ENCODE measurements around the gene SLC41A3.

The SLC41A3 gene

DNA sequence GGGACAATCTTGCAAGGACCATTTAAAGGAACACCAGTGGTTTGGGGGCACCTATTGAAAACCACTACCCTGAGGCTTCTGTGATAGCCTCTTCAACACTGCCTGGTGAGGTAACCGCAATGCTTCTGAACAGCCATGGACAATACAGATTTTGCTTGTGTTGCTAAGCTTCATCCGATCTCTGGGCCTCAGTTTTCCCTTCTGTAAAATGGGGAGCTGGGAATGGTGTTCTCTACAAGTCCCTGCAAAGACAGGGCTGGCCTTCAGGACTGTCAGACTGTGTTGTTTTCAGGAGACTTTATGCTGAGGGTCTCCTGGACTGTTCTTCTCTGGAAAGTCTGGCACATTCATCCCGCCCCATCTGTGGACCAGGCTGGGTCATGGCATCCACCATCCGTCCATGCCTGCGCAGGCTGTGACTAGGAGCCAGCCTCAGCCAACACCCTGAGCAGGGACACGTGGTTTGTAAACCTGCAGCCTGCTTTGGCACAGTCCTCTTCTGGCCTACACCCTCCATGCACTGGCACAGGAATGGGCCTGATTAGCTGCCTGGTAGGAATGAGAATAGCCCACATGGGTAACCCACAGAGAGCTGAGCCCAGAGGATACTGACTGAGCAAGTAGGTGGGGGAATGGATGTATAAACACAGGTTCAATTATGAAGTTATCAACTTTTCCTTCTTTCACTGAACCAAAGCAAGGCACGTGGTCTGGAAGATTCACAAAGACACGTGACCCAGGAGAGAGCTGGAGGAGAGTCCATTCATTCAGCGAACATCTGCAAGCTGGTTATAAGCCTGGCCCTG lies 59.7 kb downstream of the SLC41A3 start:
- TF ChIP-seq, protein P1, sequence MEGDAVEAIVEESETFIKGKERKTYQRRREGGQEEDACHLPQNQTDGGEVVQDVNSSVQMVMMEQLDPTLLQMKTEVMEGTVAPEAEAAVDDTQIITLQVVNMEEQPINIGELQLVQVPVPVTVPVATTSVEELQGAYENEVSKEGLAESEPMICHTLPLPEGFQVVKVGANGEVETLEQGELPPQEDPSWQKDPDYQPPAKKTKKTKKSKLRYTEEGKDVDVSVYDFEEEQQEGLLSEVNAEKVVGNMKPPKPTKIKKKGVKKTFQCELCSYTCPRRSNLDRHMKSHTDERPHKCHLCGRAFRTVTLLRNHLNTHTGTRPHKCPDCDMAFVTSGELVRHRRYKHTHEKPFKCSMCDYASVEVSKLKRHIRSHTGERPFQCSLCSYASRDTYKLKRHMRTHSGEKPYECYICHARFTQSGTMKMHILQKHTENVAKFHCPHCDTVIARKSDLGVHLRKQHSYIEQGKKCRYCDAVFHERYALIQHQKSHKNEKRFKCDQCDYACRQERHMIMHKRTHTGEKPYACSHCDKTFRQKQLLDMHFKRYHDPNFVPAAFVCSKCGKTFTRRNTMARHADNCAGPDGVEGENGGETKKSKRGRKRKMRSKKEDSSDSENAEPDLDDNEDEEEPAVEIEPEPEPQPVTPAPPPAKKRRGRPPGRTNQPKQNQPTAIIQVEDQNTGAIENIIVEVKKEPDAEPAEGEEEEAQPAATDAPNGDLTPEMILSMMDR (IDR thresholded peaks at IDR 0.05; ENCODE audit: low read depth, low read length) = no peak
- no peak for DNase-seq (ENCODE audit: low read depth in 2 of 2)
- H3K4me3 ChIP-seq (replicated peaks in 1 of 2; ENCODE audit: low read depth in 2 of 2, low read length in 2 of 2) = no peak overlapping the region

DNA sequence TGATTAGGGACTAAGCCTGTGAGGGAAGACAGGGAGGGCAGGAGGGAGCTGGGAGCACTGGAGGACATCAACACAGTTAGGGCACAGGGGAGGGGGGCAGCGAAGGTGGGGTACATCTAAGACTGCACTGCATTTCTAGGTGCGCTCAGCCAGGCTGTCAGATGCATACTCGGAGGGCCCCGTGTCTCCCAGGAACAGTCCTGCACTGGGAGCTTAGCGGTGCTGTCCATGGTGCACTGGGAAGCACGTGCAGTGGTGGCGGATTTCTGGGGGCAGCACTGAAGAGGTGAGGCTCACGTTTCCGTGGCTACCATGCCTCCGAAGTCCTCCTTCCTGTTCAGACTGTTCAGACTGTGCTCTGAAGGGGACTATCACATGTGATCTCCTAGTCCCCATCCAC lies 60.5 kb downstream of the SLC41A3 start:
- TF ChIP-seq, protein P1 (IDR thresholded peaks at IDR 0.05; ENCODE audit: low read depth, low read length) = no peak
- DNase-seq (ENCODE audit: low read depth in 2 of 2) = no peak
- no peak overlapping the region for H3K4me3 ChIP-seq (replicated peaks in 1 of 2; ENCODE audit: low read depth in 2 of 2, low read length in 2 of 2)

DNA sequence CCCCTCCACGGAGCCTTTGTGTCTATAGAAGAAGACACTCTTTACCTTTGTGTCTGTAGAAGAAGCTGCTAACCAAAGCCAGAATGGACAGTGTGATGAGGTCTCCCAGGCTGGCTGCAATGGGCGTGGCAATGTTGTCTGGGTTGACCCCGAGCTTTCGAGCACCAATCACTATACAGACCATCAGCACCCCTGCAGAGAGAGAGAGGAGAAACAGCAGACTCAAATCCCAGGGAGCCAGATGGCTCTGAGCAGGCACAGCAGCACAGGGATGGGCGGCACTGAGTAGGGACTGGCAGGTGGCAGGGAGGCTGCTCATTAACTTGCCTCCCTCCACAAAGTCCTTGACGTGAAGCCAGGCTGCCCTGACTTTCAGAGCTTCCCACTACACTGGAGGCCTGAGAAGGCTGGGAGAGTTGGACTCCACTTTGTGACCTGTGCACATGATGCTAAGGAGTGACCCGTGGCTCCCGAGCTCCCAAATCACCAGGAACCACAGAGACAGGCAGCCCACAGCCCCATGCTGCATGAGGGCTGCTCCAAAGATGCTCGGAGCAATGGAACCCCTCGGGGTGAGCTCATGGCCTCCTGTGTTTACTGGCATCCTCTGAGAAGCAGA lies 61.1 kb downstream of the SLC41A3 start:
- TF ChIP-seq, protein P1 (IDR thresholded peaks at IDR 0.05; ENCODE audit: low read depth, low read length) = no peak
- DNase-seq (ENCODE audit: low read depth in 2 of 2) = no peak
- H3K4me3 ChIP-seq (replicated peaks in 1 of 2; ENCODE audit: low read depth in 2 of 2, low read length in 2 of 2) = no peak overlapping the region

DNA sequence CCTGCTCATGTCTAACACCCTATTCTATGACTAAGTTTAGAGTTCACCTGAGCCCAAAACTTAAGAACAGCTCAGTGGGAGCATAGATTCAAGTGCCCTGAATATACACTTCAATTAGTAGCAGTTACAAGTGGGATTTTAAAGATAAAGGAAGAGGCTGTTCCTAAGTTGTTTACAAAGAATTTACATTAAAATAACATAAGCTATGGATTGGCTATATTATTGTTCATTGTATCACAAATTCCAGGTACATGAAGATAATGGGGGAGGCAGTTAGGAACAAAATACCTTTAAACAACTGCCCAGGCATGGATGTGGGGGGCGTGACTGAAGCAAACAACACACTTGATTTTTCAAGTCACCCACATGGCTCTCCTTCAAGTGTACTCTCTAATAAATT lies 62.2 kb downstream of the SLC41A3 start:
- TF ChIP-seq, protein P1 (IDR thresholded peaks at IDR 0.05; ENCODE audit: low read depth, low read length) = no peak
- DNase-seq (ENCODE audit: low read depth in 2 of 2) = no peak
- no peak overlapping the region for H3K4me3 ChIP-seq (replicated peaks in 1 of 2; ENCODE audit: low read depth in 2 of 2, low read length in 2 of 2)

DNA sequence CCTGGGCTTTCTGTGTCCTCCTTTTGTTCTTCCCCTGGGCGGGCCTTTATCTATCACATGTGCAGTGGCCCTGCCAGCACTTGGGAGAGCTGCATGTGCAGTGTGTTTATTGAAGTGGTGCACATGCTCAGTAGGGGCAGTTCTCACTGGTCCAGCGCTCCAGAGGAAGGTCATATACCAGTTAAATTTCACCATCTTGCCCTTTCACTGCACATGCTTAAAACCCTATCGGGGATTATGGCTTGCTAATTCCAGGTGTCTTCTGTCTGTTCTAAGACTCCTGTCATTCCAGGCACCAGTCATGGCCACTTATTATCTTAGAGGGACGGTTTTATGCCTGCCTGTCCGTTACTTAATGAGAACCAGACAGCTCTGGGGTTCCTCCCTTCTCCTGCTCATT lies 62.7 kb downstream of the SLC41A3 start:
- TF ChIP-seq, protein P1 (IDR thresholded peaks at IDR 0.05; ENCODE audit: low read depth, low read length) = no peak

DNA sequence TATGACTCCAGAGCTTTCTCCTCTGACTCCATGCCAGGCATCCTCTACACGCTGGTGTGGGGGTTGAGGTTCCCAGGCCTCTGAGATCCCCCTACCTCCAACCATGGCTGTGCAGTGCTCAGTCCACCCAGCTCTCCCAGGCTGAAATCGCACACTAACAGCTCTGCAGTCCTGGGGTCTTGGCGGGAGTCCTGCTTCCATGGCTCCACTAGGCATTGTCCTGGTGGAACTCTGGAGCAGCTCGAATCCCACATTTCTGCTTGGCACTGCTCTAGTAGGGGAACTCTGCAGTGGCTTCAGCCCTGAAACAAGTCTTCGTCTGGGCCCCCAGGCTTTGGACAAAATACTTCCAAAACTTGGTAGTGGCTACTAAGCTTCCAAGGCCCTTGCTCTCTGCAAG lies 64.2 kb downstream of the SLC41A3 start:
- DNase-seq (ENCODE audit: low read depth in 2 of 2) = no peak
- no peak overlapping the region for H3K4me3 ChIP-seq (replicated peaks in 1 of 2; ENCODE audit: low read depth in 2 of 2, low read length in 2 of 2)
- TF ChIP-seq, protein P1 (IDR thresholded peaks at IDR 0.05; ENCODE audit: low read depth, low read length) = no peak

More for the DNA sequence above, 62.7 kb downstream of the SLC41A3 start:
- no peak overlapping the region for H3K4me3 ChIP-seq (replicated peaks in 1 of 2; ENCODE audit: low read depth in 2 of 2, low read length in 2 of 2)
- peak in 1 of 2 donors; percentile 25 for DNase-seq (ENCODE audit: low read depth in 2 of 2)

Measured in cardiac fibroblast (primary cell).